Adrenal gland (tissue), 5 donors: ENCODE results near the gene POLR2M.

Experiments used
- CTCF ChIP-seq, 6 experiments: fragments of 450-650 bp in 4 of 6; fragments of 200-600 bp in 2 of 6; sonication (generic) in 1 of 6; IDR thresholded peaks; 1 replicate in 5 of 6; 2 replicates in 1 of 6; pipeline versions ENCODE4 v1.5.1 to v1.8.0; 2016 to 2021; ENCODE audit warnings: antibody characterized with exemption in 6 of 6, mild to moderate bottlenecking in 2 of 6, moderate library complexity in 1 of 6
- POLR2A ChIP-seq, 2 donors: fragments of 450-650 bp; IDR thresholded peaks; one replicate each; pipeline ENCODE4 v1.6.1; 2017; ENCODE audit warnings: antibody characterized with exemption in 2 of 2, mild to moderate bottlenecking in 2 of 2, moderate library complexity in 1 of 2
- donor health status: DM: no; HTN: no; CAD: no.

GRCh38 chr15:57665939-57666338 lies 40.6 kb upstream of the POLR2M start:
- TF ChIP-seq CTCF (IDR thresholded peaks at IDR 0.05), result no peak
- TF ChIP-seq POLR2A (IDR thresholded peaks at IDR 0.05), result no peak
